Activated CD4-positive, alpha-beta memory T cell treated with anti-CD3 and anti-CD28 coated beads, Interleukin-2, amount 10 ng/mL, durations not matched to agents 7 days and 5 days (primary cell): ENCODE results near the gene FSIP1. TPM values are rescaled to one million over a fixed set of nuclear protein-coding genes. Genes with fewer than 3 reads are reported as not detected.
A peak's percentile ranks its signal among the peaks of the same experiment; 100 is the strongest.

ENCODE experiments used
- CTCF ChIA-PET: fragments of 350-600 bp; sonication (Branson Sonifier 250); formaldehyde crosslinking; loops from one replicate; lab custom pipeline; 2021; ENCODE audit warnings: antibody characterized with exemption, inconsistent platforms; lab: Charles Lee
- POLR2A ChIA-PET: fragments of 350-600 bp; sonication (Branson Sonifier 250); formaldehyde crosslinking; loops from one replicate; lab custom pipeline; 2021; ENCODE audit warnings: antibody characterized with exemption; lab: Charles Lee
- DNase-seq: peaks from one replicate; pipeline ENCODE4 v3.0.0-alpha.2; 2020
- H3K27ac Mint-ChIP-seq: one replicate; pipeline ENCODE4 v1.8.0; 2021; ENCODE audit warnings: mild to moderate bottlenecking, mixed read lengths
- H3K27me3 Mint-ChIP-seq: one replicate; pipeline ENCODE4 v1.8.0; 2021; ENCODE audit warnings: mixed read lengths
- H3K36me3 Mint-ChIP-seq: one replicate; pipeline ENCODE4 v1.8.0; 2021; ENCODE audit warnings: low read depth, mixed read lengths
- H3K4me1 Mint-ChIP-seq: one replicate; pipeline ENCODE4 v1.8.0; 2021; ENCODE audit warnings: mixed read lengths
- H3K4me3 Mint-ChIP-seq: one replicate; pipeline ENCODE4 v1.8.0; 2021; ENCODE audit warnings: mild to moderate bottlenecking, mixed read lengths
- H3K9me3 Mint-ChIP-seq: one replicate; pipeline ENCODE4 v1.8.0; 2021; ENCODE audit warnings: mixed read lengths
- total RNA-seq, 2 experiments: library from RNA; stranded (reverse); gene quantifications; one replicate each; pipeline ENCODE4 v1.2.3, GENCODE V29; 2021

FSIP1 gene
- total RNA-seq, 2 experiments from 2014 or later = 0.58 to 0.88 TPM

- ChIA-PET CTCF (interaction anchor here (2.6 kb wide), 1 partner anchor 15 kb away, joined by 9 read pairs; no protein-coding TSS in a partner anchor), POLR2A (no interaction called here)
- DNase-seq = no peak
- Mint-ChIP-seq H3K4me3 (no peak overlapping the region), H3K4me1 (peaks cover 2% of the 10 kb centered on the region), H3K9me3 (no peaks in the 10 kb centered on the region), H3K27ac (no peak overlapping the region), H3K36me3 (no peaks in the 10 kb centered on the region), H3K27me3 (peaks cover 3% of the 10 kb centered on the region)
Observed at GRCh38 chr15:39700375-39700700, 82.3 kb downstream of the FSIP1 start.

DNA sequence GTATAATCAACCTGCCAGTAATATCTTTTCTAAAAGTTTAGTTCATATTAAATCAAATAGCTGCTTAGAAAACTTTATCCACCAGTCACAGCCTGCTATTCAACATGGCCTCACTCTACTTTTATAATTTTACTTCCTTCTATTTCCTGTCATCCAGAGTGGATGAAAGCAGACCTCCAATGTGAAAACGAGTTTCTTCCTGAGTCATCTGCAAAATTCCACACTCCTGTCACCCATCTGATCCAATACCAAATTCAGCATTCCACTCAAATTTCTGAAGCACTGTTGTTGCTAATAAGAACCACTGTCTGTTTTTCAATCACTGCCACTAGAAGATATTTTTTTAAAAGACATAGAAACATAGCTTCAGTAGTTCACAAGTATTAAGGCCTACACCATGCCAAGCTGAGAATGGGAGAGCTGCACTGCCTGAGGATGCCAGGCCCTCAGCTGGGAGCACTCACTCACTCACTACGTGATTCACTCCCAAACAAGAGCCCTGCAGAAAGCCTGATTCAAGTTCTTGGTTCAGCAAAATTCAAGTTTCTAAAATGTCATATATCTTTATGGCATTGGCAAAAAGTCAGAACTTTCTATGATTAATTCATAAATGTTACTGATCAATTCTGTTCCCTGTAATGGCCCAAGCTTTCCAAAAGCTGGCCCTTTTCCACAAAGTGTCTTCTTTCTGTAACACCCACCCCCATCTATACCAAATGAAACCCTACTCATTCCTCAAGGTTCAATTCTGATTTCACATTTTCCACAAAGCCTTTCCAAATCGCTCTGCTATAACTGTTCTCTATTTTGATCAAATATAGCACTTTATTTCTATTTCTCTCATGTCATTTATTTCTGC is 82.9 kb downstream of the FSIP1 start:
- no peaks in the 10 kb centered on the region for H3K36me3 Mint-ChIP-seq
- ChIA-PET POLR2A (no interaction called here), CTCF (interaction anchor here (0.7 to 2.6 kb wide), 2 partner anchors 14 to 1259 kb away, joined by 3 to 9 read pairs; no protein-coding TSS in a partner anchor)
- no peak for DNase-seq
- peaks cover 4% of the 10 kb centered on the region for H3K4me1 Mint-ChIP-seq
- no peak overlapping the region for H3K4me3 Mint-ChIP-seq
- no peaks in the 10 kb centered on the region for H3K9me3 Mint-ChIP-seq
- peaks cover 3% of the 10 kb centered on the region for H3K27me3 Mint-ChIP-seq
- H3K27ac Mint-ChIP-seq = no peak overlapping the region

GRCh38 chr15:39698444-39699390 is 83.9 kb downstream of the FSIP1 start:
- Mint-ChIP-seq H3K27me3 (peaks cover 3% of the 10 kb centered on the region), H3K9me3 (no peaks in the 10 kb centered on the region), H3K36me3 (no peaks in the 10 kb centered on the region), H3K27ac (no peak overlapping the region), H3K4me3 (no peak overlapping the region), H3K4me1 (peaks cover 4% of the 10 kb centered on the region)
- ChIA-PET POLR2A (no interaction called here), CTCF (no interaction called here)
- no peak for DNase-seq

GRCh38 chr15:39697509-39697908 is 85.1 kb downstream of the FSIP1 start:
- no peak overlapping the region for H3K4me3 Mint-ChIP-seq
- no peaks in the 10 kb centered on the region for H3K9me3 Mint-ChIP-seq
- POLR2A ChIA-PET = no interaction called here
- peaks cover 3% of the 10 kb centered on the region for H3K27me3 Mint-ChIP-seq
- H3K36me3 Mint-ChIP-seq = no peaks in the 10 kb centered on the region
- no peak for DNase-seq
- H3K4me1 Mint-ChIP-seq = peaks cover 13% of the 10 kb centered on the region
- CTCF ChIA-PET = no interaction called here
- no peak overlapping the region for H3K27ac Mint-ChIP-seq

- Mint-ChIP-seq H3K4me1 (peaks cover 20% of the 10 kb centered on the region), H3K4me3 (no peak overlapping the region), H3K36me3 (no peaks in the 10 kb centered on the region), H3K9me3 (no peaks in the 10 kb centered on the region), H3K27ac (no peak overlapping the region), H3K27me3 (peaks cover 6% of the 10 kb centered on the region)
- DNase-seq = no peak
- CTCF ChIA-PET = interaction anchor here (1.1 to 2.5 kb wide), 2 partner anchors 10 to 12 kb away, joined by 4 to 8 read pairs; no protein-coding TSS in a partner anchor
- POLR2A ChIA-PET = no interaction called here
Observed at GRCh38 chr15:39695793-39696192, 86.8 kb downstream of the FSIP1 start.

DNA sequence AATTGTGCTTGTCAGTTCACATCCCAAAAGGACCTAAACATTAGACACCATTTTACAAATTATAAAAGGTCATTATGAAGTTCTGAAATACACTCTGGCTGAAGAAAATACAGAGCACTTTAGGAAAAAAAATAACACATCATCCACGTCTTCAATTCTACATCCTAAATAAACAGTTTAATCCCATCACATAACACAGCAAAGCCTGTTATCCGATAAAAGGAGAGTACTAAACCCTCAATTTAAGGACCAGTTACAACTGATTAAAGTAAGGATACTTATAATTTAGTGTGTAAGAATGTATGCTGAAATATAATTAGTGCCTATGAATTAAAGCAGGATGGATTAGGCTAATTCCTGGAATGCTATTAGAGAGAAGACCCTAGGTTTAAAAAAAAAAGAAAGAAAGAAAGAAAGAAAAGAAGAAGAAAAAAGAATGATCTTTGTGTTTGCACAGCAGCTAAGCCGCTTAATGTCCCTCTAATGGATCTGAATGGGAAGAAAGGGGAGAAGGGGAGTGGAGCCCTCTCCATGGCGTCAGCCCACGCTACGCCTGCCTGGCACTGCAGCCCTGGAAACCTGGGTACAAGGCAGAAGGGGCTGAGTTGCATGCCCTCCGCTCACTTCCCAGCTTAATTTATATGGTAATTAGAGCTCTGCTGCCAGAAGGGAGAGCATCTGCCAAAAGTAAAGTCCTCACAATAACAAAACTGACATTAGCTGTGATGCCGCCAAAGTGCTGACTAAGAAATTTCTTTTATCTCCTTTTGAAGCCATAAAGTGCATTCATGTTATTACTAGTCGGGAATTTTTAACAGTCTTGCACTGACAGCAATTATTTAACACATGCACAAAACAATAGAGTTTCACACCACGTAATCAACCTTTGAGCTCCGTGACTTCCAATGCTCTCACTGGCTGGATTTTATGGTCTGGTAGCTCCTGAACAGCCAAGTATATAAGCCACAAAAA is 90.0 kb downstream of the FSIP1 start:
- ChIA-PET CTCF (interaction anchor here (0.9 to 1.4 kb wide), 2 partner anchors 9 to 64 kb away, joined by 3 to 4 read pairs; no protein-coding TSS in a partner anchor), POLR2A (interaction anchor here (0.5 kb wide), 1 partner anchor 87 kb away, joined by 3 read pairs; no protein-coding TSS in a partner anchor)
- no peak overlapping the region for H3K4me3 Mint-ChIP-seq
- no peak overlapping the region for H3K27ac Mint-ChIP-seq
- DNase-seq = no peak
- no peaks in the 10 kb centered on the region for H3K36me3 Mint-ChIP-seq
- H3K9me3 Mint-ChIP-seq = no peaks in the 10 kb centered on the region
- H3K4me1 Mint-ChIP-seq = peaks cover 21% of the 10 kb centered on the region
- H3K27me3 Mint-ChIP-seq = peaks cover 6% of the 10 kb centered on the region

DNA sequence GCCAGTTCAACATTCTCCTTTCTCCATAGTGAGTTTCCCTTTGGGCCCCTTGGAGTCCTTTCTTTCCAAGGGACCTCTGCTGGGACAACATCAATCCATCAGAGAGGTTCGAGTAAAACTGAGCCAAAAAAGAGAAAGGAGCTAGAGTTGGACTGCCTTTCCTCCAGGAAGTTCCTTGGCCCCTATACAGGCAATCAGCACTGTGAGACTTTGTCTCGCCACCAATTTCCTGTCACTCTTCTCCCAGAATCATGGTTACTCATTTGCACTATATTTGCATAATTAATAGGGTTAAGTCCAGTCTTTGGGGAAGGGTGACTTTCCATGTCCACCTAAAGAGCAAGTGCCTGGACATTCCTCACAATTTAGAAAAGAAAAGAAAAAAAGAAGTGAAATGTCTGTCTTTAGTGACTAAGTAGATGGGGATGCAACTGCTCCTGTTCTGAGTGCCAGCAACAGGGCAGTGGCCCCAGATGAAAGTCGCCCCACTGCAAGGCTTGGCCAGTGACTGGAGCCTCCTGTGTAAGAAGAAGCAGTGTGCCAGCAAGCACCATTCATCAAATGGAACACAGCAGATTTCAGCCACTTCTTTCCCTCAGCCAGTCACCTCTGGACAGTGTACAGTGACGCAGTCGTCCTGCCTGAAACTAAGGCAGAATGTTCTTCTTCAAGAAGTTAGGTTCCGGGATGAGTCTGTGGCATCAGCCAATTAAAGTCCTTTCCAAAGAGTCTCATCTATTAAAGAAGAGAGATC is 91.6 kb downstream of the FSIP1 start:
- DNase-seq = no peak
- Mint-ChIP-seq H3K4me1 (peaks cover 20% of the 10 kb centered on the region), H3K36me3 (no peaks in the 10 kb centered on the region), H3K9me3 (no peaks in the 10 kb centered on the region), H3K27me3 (peaks cover 3% of the 10 kb centered on the region), H3K27ac (no peak overlapping the region), H3K4me3 (no peak overlapping the region)
- ChIA-PET CTCF (interaction anchor here (1.4 kb wide), 1 partner anchor 66 kb away, joined by 4 read pairs; no protein-coding TSS in a partner anchor), POLR2A (interaction anchor here (1.1 to 1.4 kb wide), 2 partner anchors 21 to 66 kb away, joined by 3 read pairs; no protein-coding TSS in a partner anchor)

GRCh38 chr15:39687965-39688364 is 94.7 kb downstream of the FSIP1 start:
- CTCF ChIA-PET = interaction anchor here (1.6 to 4.8 kb wide), 2 partner anchors 70 to 186 kb away, joined by 4 to 65 read pairs; no protein-coding TSS in a partner anchor
- Mint-ChIP-seq H3K4me3 (no peak overlapping the region), H3K27ac (no peak overlapping the region), H3K36me3 (no peaks in the 10 kb centered on the region), H3K4me1 (peaks cover 13% of the 10 kb centered on the region), H3K27me3 (peaks cover 7% of the 10 kb centered on the region), H3K9me3 (no peaks in the 10 kb centered on the region)
- DNase-seq = no peak
- POLR2A ChIA-PET = no interaction called here

GRCh38 chr15:39685999-39686613 is 96.5 kb downstream of the FSIP1 start:
- H3K36me3 Mint-ChIP-seq = no peaks in the 10 kb centered on the region
- DNase-seq = peak; percentile 33
- no peak overlapping the region for H3K4me3 Mint-ChIP-seq
- ChIA-PET POLR2A (interaction anchor here (0.8 to 1.0 kb wide), 3 partner anchors 61 to 71 kb away, joined by 3 to 4 read pairs (median 3); no protein-coding TSS in a partner anchor), CTCF (interaction anchor here (0.6 to 4.8 kb wide), 26 partner anchors 9 to 188 kb away, joined by 3 to 65 read pairs (median 4); partner anchors contain the start of gene THBS1)
- peaks cover 5% of the 10 kb centered on the region for H3K27me3 Mint-ChIP-seq
- H3K9me3 Mint-ChIP-seq = no peaks in the 10 kb centered on the region
- peaks cover 4% of the 10 kb centered on the region for H3K4me1 Mint-ChIP-seq
- no peak overlapping the region for H3K27ac Mint-ChIP-seq

- no peaks in the 10 kb centered on the region for H3K36me3 Mint-ChIP-seq
- DNase-seq = no peak
- ChIA-PET CTCF (interaction anchor here (0.6 to 4.8 kb wide), 21 partner anchors 9 to 159 kb away, joined by 3 to 65 read pairs (median 4); partner anchors contain the start of gene THBS1), POLR2A (interaction anchor here (0.8 to 1.0 kb wide), 3 partner anchors 61 to 72 kb away, joined by 3 to 4 read pairs (median 3); no protein-coding TSS in a partner anchor)
- no peak overlapping the region for H3K4me3 Mint-ChIP-seq
- no peaks in the 10 kb centered on the region for H3K9me3 Mint-ChIP-seq
- peaks cover 5% of the 10 kb centered on the region for H3K27me3 Mint-ChIP-seq
- H3K4me1 Mint-ChIP-seq = no peaks in the 10 kb centered on the region
- H3K27ac Mint-ChIP-seq = no peak overlapping the region
Observed at GRCh38 chr15:39685367-39685766, 97.3 kb downstream of the FSIP1 start.

GRCh38 chr15:39684233-39684632 is 98.4 kb downstream of the FSIP1 start:
- Mint-ChIP-seq H3K9me3 (no peaks in the 10 kb centered on the region), H3K4me1 (no peaks in the 10 kb centered on the region), H3K36me3 (no peaks in the 10 kb centered on the region), H3K27ac (no peak overlapping the region), H3K27me3 (peaks cover 5% of the 10 kb centered on the region), H3K4me3 (no peak overlapping the region)
- POLR2A ChIA-PET = no interaction called here
- CTCF ChIA-PET = interaction anchor here (0.8 to 4.8 kb wide), 5 partner anchors 9 to 74 kb away, joined by 3 to 65 read pairs (median 3); no protein-coding TSS in a partner anchor
- no peak for DNase-seq
